ENCODE measurements around the gene GALNT3.

- TF ChIP-seq POLR2A (IDR thresholded peaks at IDR 0.05) (no peak), CTCF (IDR thresholded peaks at IDR 0.05) (no peak)
Measured at GRCh38 chr2:165757906-165758675, 36.0 kb downstream of the GALNT3 start.

All from adrenal gland (tissue), 5 donors.